Kidney (tissue), 14 donors: ENCODE data around the gene SLC25A26. TPM values are rescaled to one million over a fixed set of nuclear protein-coding genes. Genes with fewer than 3 reads are reported as not detected.
"Not testable (repeated sequence)": the region's sequence is repeated elsewhere in the genome, so short reads cannot be mapped to it uniquely, and the experiment has no call there.

Source experiments
- DNase-seq, 5 donors: peaks; one replicate each; pipeline ENCODE4 v3.0.0-alpha.2; 2013 to 2020
- FAIRE-seq: peaks from 2 replicates; lab custom pipeline; 2012; peaks lifted over from hg19 to GRCh38; lab: Jason Lieb, UNC
- H3K27ac ChIP-seq, 2 donors: one replicate each; pipeline ENCODE4 v1.7.0; 2013; ENCODE audit warnings: low read depth in 2 of 2, low read length in 2 of 2, inconsistent platforms in 1 of 2
- H3K27me3 ChIP-seq: one replicate; pipeline ENCODE4 v1.7.1; 2013; ENCODE audit warnings: low read length, inconsistent platforms; ENCODE audit not compliant: control insufficient read depth, insufficient read depth
- H3K36me3 ChIP-seq, 3 donors: one replicate each; pipeline versions ENCODE4 v1.7.0 to v1.7.1; 2013; ENCODE audit warnings: low read length in 3 of 3, control low read depth in 1 of 3, inconsistent platforms in 1 of 3; ENCODE audit not compliant: insufficient read depth in 3 of 3, control insufficient read depth in 2 of 3
- H3K4me1 ChIP-seq, 3 donors: one replicate each; pipeline versions ENCODE4 v1.7.0 to v1.7.1; 2013; ENCODE audit warnings: low read length in 3 of 3, inconsistent platforms in 1 of 3, low read depth in 1 of 3; ENCODE audit not compliant: control insufficient read depth in 2 of 3, insufficient read depth in 2 of 3
- H3K4me3 ChIP-seq, 3 donors: one replicate each; pipeline versions ENCODE4 v1.7.0 to v1.8.1; 2013; ENCODE audit warnings: low read length in 3 of 3, control low read depth in 1 of 3, inconsistent platforms in 1 of 3
- H3K9ac ChIP-seq, 3 donors: one replicate each; pipeline versions ENCODE4 v1.7.0 to v1.7.1; 2013; ENCODE audit warnings: low read length in 3 of 3, control low read depth in 1 of 3, inconsistent platforms in 1 of 3
- H3K9me3 ChIP-seq, 3 donors: one replicate each; pipeline versions ENCODE4 v1.7.0 to v1.7.1; 2013; ENCODE audit warnings: low read length in 3 of 3, control low read depth in 1 of 3, inconsistent platforms in 1 of 3; ENCODE audit not compliant: control insufficient read depth in 2 of 3, insufficient read depth in 1 of 3
- CTCF ChIP-seq: IDR thresholded peaks from 3 replicates; pipeline ENCODE4 v1.5.1; 2012; ENCODE audit warnings: mild to moderate bottlenecking, moderate library complexity, borderline replicate concordance; ENCODE audit not compliant: insufficient read depth; ENCODE audit errors: extremely low read depth
- intact Hi-C: fragments of 100-400 bp; cut with DNase I; formaldehyde crosslinking; loops from one replicate; pipeline ENCODE4 v1.11.1; 2022
- polyA plus RNA-seq: library from polyadenylated mRNA; stranded (reverse); fragments of 350-450 nt; fragmentation: Illumina TruSeq; extraction: RNeasy Lipid Tissue Mini Kit (QIAGEN cat#74804); gene quantifications from one replicate; pipeline ENCODE4 v1.2.3, GENCODE V29; 2014; ENCODE audit warnings: low read depth, low replicate concordance; ENCODE audit not compliant: insufficient read depth
- total RNA-seq: library from RNA; stranded (reverse); fragmentation: NEBNext Ultra II Directional; extraction: Animal tissue kit (Norgen Biotek cat#: 25700); gene quantifications from one replicate; pipeline ENCODE4 v1.2.1, GENCODE V29; 2021
- donor health status: control.
- donor health status: control.
- donor health status: control.
- donor health status: control.
- donor health status: control.
- donor health status: DM: yes; HTN: yes; CAD: no.
- donor health status: Normal renal cell carcinoma (clear cell type).

The SLC25A26 gene
- total and polyA plus RNA-seq, 2 donors from 2014 or later: 23.9 to 25.4 TPM

- peak; percentile 30 for FAIRE-seq
- Histone ChIP-seq H3K36me3 (no peaks in the 10 kb centered on the region), H3K4me3 (no peak overlapping the region), H3K4me1 (peaks cover 0 to 2% (median 0%) of the 10 kb centered on the region in 3 donors), H3K27me3 (no peaks in the 10 kb centered on the region), H3K9ac (no peak overlapping the region), H3K27ac (no peak overlapping the region), H3K9me3 (no peaks in the 10 kb centered on the region)
- TF ChIP-seq CTCF: no peak
- DNase-seq: no peak
- intact Hi-C loops: no loop called here
Observed at GRCh38 chr3:66270288-66270687, 49.5 kb downstream of the SLC25A26 start.

- intact Hi-C loops: no loop called here
- H3K27me3 ChIP-seq: no peaks in the 10 kb centered on the region
- H3K4me3 ChIP-seq: no peak overlapping the region
- peaks cover 0 to 2% (median 0%) of the 10 kb centered on the region in 3 donors for H3K4me1 ChIP-seq
- no peaks in the 10 kb centered on the region for H3K9me3 ChIP-seq
- FAIRE-seq: no peak
- DNase-seq: no peak
- H3K27ac ChIP-seq: no peak overlapping the region
- TF ChIP-seq CTCF: no peak
- no peak overlapping the region for H3K9ac ChIP-seq
- no peaks in the 10 kb centered on the region for H3K36me3 ChIP-seq
Observed at GRCh38 chr3:66270701-66271100, 49.9 kb downstream of the SLC25A26 start.

DNA sequence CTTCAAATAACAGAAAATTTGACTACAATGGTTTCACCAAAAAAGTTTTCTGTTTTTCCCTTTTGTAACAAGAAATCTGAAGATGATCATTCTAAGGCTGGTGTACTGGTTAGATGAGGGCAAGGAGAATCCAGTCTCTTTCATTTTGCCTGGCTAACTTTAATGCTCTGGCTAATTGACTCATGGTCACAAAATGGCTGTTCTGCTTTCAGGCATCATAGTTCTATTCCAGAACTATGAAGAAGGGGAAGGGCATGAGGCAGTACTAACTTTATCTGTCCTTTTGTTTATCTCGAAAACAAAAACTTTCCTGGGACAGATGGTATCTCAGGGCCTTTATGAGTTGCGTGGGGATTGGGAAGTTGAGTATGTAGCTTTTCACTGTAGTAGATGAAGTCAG lies 50.4 kb downstream of the SLC25A26 start:
- Histone ChIP-seq H3K4me3 (no peak overlapping the region), H3K9ac (no peak overlapping the region), H3K27ac (no peak overlapping the region), H3K9me3 (no peaks in the 10 kb centered on the region), H3K4me1 (peaks cover 0 to 2% (median 0%) of the 10 kb centered on the region in 3 donors), H3K36me3 (no peaks in the 10 kb centered on the region), H3K27me3 (no peaks in the 10 kb centered on the region)
- intact Hi-C loops: no loop called here
- DNase-seq (no peak), FAIRE-seq (no peak)
- TF ChIP-seq CTCF: no peak

DNA sequence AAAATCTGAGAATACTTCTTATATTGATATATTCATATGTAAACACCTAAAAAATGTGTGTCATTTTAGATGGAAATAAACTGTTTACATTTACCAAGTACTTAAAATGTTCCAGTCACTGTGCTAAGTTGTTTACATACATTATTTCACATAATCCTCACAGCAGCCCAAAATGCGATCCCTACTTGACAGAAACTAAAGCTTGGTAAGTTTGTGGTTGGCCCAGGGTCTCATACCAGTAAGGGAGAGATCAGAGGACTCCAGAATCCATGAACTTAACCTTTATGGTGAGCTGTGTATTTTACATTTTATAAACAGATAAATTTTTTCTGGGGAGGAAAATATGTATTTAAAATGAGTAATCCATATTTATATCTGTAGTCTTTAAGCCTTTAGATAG lies 51.2 kb downstream of the SLC25A26 start:
- no peak overlapping the region for H3K9ac ChIP-seq
- H3K27ac ChIP-seq: no peak overlapping the region
- H3K4me1 ChIP-seq: peaks cover 0 to 2% (median 0%) of the 10 kb centered on the region in 3 donors
- no peak for DNase-seq
- no peaks in the 10 kb centered on the region for H3K27me3 ChIP-seq
- H3K36me3 ChIP-seq: no peaks in the 10 kb centered on the region
- H3K9me3 ChIP-seq: no peaks in the 10 kb centered on the region
- intact Hi-C loops: no loop called here
- H3K4me3 ChIP-seq: no peak overlapping the region
- no peak for TF ChIP-seq CTCF
- FAIRE-seq: no peak

- H3K4me1 ChIP-seq, H3K27me3 ChIP-seq, DNase-seq, H3K36me3 ChIP-seq, H3K9me3 ChIP-seq, H3K4me3 ChIP-seq, FAIRE-seq, H3K27ac ChIP-seq, H3K9ac ChIP-seq: not testable (repeated sequence)
- intact Hi-C loops: loop anchor here (5.0 kb wide), 1 partner anchor 552 kb away; no protein-coding TSS in a partner anchor
Observed at GRCh38 chr3:66274837-66275236, 54.0 kb downstream of the SLC25A26 start.
